GM12878 (cell line): ENCODE data around the gene RAB34. TPM values are rescaled to one million over a fixed set of nuclear protein-coding genes. Genes with fewer than 3 reads are reported as not detected.

Experiments
- ASH2L ChIP-seq: fragments of 300-600, 200-600 bp; sonication (generic); IDR thresholded peaks from 2 replicates; pipeline ENCODE4 v1.6.1; 2017; ENCODE audit warnings: low read depth, mild to moderate bottlenecking, borderline replicate concordance
- CHD1 ChIP-seq: IDR thresholded peaks from 2 replicates; pipeline ENCODE4 v1.6.1; 2012; ENCODE audit warnings: low read depth, low read length, improper control_type of control experiment
- DPF2 ChIP-seq: fragments of 450-650 bp; IDR thresholded peaks from 2 replicates; pipeline ENCODE4 v1.6.1; 2017; ENCODE audit warnings: mild to moderate bottlenecking
- EZH2 ChIP-seq: IDR thresholded peaks from 2 replicates; pipeline ENCODE4 v1.6.1; 2012; ENCODE audit warnings: low read depth, mild to moderate bottlenecking, control low read depth, inconsistent platforms, low read length, borderline replicate concordance; ENCODE audit not compliant: control insufficient read depth
- FOXM1 ChIP-seq: IDR thresholded peaks from 2 replicates; pipeline ENCODE4 v1.6.1; 2012; ENCODE audit warnings: low read depth, mild to moderate bottlenecking, inconsistent platforms, low read length, moderate library complexity
- HDAC2 ChIP-seq: fragments of 200-600 bp; sonication (generic); IDR thresholded peaks from 2 replicates; pipeline ENCODE4 v1.6.1; 2017
- HSF1 ChIP-seq: fragments of 150-350 bp; IDR thresholded peaks from 2 replicates; pipeline ENCODE4 v1.6.1; 2014; ENCODE audit warnings: mild to moderate bottlenecking, low read depth, low read length
- IKZF2 ChIP-seq, 2 experiments: fragments of 450-650 bp; IDR thresholded peaks; 2 replicates each; pipeline ENCODE4 v1.6.1; 2017; ENCODE audit warnings: mild to moderate bottlenecking in 2 of 2, moderate library complexity in 2 of 2
- JUND ChIP-seq: IDR thresholded peaks from 2 replicates; pipeline ENCODE4 v1.6.1; 2012; ENCODE audit warnings: low read depth, mild to moderate bottlenecking, low read length, improper control_type of control experiment, moderate library complexity
- KDM1A ChIP-seq: fragments of 200-600 bp; sonication (generic); IDR thresholded peaks from 2 replicates; pipeline ENCODE4 v1.6.1; 2016; ENCODE audit warnings: borderline replicate concordance
- MAX ChIP-seq: IDR thresholded peaks from 2 replicates; pipeline ENCODE4 v1.6.1; 2012; ENCODE audit warnings: low read depth, low read length, improper control_type of control experiment
- PML ChIP-seq: IDR thresholded peaks from 2 replicates; pipeline ENCODE4 v1.6.1; 2012; ENCODE audit warnings: low read length, inconsistent platforms
- SP1 ChIP-seq: IDR thresholded peaks from one replicate; pipeline ENCODE4 v1.6.1; 2011; ENCODE audit warnings: low read depth, low read length
- STAT3 ChIP-seq: IDR thresholded peaks from 2 replicates; pipeline ENCODE4 v1.6.1; 2011; ENCODE audit warnings: low read depth, low read length, improper control_type of control experiment
- WRNIP1 ChIP-seq: IDR thresholded peaks from 2 replicates; pipeline ENCODE4 v1.6.1; 2011; ENCODE audit warnings: low read depth, low read length, improper control_type of control experiment, borderline replicate concordance
- ZBTB40 ChIP-seq: fragments of 450-650 bp; IDR thresholded peaks from 2 replicates; pipeline ENCODE4 v1.6.1; 2016; ENCODE audit warnings: mild to moderate bottlenecking, moderate library complexity, borderline replicate concordance
- ZNF24 ChIP-seq: fragments of 450-650 bp; IDR thresholded peaks from 2 replicates; pipeline ENCODE4 v1.6.1; 2017; ENCODE audit warnings: antibody characterized with exemption, mild to moderate bottlenecking
- polyA plus RNA-seq, 11 experiments: library from polyadenylated mRNA; depleted of rRNA in 4 of 11; unstranded in 6 of 11; stranded (reverse) in 5 of 11; fragments of >200 nt; fragmentation: Nextera tagmentation in 4 of 11; fragmentation: Illumina TruSeq in 1 of 11; extraction: Ambion mirVana in 4 of 11; extraction: Trizol in 1 of 11; gene quantifications; 1 replicate in 1 of 11; 2 replicates in 10 of 11; pipeline versions ENCODE4 v1.2.1 to v1.2.3, GENCODE V29; 2011 to 2016; ENCODE audit warnings: inconsistent platforms in 2 of 11, missing spikeins in 2 of 11, low read depth in 1 of 11
- total RNA-seq, 4 experiments: library from RNA; depleted of rRNA in 3 of 4; stranded (reverse); fragments of >200 nt in 3 of 4; fragmentation: Illumina TruSeq in 1 of 4; extraction: Trizol in 1 of 4; gene quantifications; 2 replicates each; pipeline versions ENCODE4 v1.2.1 to v1.2.3, GENCODE V29; 2013 to 2021
- TF ChIP-seq, protein P1 (sequence below): fragments of 450-650 bp; IDR thresholded peaks from 2 replicates; pipeline ENCODE4 v1.6.1; 2017; ENCODE audit warnings: mild to moderate bottlenecking, low read depth, inconsistent platforms; ENCODE audit not compliant: poor library complexity, severe bottlenecking
- TF ChIP-seq, protein P2 (sequence below): IDR thresholded peaks from 2 replicates; pipeline ENCODE4 v1.6.1; 2012; ENCODE audit warnings: mild to moderate bottlenecking, low read depth, low read length

The RAB34 gene
- total and polyA plus RNA-seq, 10 of the 15 experiments (the other 5 are each of a cell fraction or from before 2014, with no cell fraction given), result 0.37 to 46.4 (median 32.8) TPM

DNA sequence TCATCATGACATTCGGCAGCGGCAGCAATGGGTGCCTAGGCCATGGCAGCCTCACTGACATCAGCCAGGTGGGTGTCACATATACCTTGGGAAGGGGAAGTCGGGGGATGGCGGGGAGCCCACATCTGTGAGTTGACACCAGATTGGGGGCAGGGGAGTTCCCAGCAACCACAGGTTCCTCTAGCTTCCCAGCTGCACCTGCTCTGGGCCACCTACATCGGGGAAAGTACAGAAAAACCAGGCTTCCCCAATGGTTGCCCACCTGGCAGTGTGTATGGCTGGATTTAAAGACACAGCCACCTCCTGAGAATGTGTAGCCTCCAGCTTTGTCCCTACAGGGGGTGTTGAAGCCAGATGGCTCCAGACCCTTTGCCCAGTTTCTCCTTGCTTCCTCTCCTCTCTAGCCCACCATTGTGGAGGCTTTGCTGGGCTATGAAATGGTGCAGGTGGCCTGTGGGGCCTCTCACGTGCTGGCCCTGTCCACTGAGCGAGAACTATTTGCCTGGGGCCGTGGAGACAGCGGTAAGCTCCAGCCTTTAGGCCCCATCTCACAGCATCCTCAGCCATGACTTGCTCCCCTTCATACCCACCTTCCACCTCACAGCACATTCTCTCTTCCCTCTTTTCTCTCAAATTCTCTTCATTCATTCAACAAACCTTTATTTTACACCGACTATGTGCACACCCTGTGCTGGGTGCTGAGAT is 21.2 kb upstream of the RAB34 start (continued):
- TF ChIP-seq HSF1, result no peak
- no peak for TF ChIP-seq KDM1A
- TF ChIP-seq CHD1, result no peak
- no peak for TF ChIP-seq ASH2L
- TF ChIP-seq HDAC2, result no peak
- no peak for TF ChIP-seq SP1
- TF ChIP-seq JUND, result no peak
- TF ChIP-seq WRNIP1, result no peak
- no peak for TF ChIP-seq FOXM1
- TF ChIP-seq STAT3, result no peak
- no peak for TF ChIP-seq ZBTB40
- no peak for TF ChIP-seq PML
- TF ChIP-seq DPF2, result peak; percentile 65; the same call in 1 of the 2 replicates
- TF ChIP-seq ZNF24, result no peak
- peak; percentile 88 to 90 for TF ChIP-seq IKZF2 (IDR thresholded peaks at IDR 0.05)
- TF ChIP-seq, protein P1, sequence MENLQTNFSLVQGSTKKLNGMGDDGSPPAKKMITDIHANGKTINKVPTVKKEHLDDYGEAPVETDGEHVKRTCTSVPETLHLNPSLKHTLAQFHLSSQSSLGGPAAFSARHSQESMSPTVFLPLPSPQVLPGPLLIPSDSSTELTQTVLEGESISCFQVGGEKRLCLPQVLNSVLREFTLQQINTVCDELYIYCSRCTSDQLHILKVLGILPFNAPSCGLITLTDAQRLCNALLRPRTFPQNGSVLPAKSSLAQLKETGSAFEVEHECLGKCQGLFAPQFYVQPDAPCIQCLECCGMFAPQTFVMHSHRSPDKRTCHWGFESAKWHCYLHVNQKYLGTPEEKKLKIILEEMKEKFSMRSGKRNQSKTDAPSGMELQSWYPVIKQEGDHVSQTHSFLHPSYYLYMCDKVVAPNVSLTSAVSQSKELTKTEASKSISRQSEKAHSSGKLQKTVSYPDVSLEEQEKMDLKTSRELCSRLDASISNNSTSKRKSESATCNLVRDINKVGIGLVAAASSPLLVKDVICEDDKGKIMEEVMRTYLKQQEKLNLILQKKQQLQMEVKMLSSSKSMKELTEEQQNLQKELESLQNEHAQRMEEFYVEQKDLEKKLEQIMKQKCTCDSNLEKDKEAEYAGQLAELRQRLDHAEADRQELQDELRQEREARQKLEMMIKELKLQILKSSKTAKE, result no peak
- TF ChIP-seq MAX, result no peak; the same call in 1 of the 2 replicates
- TF ChIP-seq EZH2, result no peak
- TF ChIP-seq, protein P2, sequence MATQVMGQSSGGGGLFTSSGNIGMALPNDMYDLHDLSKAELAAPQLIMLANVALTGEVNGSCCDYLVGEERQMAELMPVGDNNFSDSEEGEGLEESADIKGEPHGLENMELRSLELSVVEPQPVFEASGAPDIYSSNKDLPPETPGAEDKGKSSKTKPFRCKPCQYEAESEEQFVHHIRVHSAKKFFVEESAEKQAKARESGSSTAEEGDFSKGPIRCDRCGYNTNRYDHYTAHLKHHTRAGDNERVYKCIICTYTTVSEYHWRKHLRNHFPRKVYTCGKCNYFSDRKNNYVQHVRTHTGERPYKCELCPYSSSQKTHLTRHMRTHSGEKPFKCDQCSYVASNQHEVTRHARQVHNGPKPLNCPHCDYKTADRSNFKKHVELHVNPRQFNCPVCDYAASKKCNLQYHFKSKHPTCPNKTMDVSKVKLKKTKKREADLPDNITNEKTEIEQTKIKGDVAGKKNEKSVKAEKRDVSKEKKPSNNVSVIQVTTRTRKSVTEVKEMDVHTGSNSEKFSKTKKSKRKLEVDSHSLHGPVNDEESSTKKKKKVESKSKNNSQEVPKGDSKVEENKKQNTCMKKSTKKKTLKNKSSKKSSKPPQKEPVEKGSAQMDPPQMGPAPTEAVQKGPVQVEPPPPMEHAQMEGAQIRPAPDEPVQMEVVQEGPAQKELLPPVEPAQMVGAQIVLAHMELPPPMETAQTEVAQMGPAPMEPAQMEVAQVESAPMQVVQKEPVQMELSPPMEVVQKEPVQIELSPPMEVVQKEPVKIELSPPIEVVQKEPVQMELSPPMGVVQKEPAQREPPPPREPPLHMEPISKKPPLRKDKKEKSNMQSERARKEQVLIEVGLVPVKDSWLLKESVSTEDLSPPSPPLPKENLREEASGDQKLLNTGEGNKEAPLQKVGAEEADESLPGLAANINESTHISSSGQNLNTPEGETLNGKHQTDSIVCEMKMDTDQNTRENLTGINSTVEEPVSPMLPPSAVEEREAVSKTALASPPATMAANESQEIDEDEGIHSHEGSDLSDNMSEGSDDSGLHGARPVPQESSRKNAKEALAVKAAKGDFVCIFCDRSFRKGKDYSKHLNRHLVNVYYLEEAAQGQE, result no peak
